Hepatocyte (in vitro differentiated cells): ENCODE measurements around the gene FARSA. TPM values are rescaled to one million over a fixed set of nuclear protein-coding genes. Genes with fewer than 3 reads are reported as not detected.

Experiments used
- DNase-seq: peaks from one replicate; pipeline ENCODE4 v3.0.0-alpha.2; 2016; ENCODE audit warnings: low spot score
- H2AFZ ChIP-seq: fragments of 200-600 bp; sonication (generic); 2 replicates; pipeline ENCODE4 v1.6.0; 2016; ENCODE audit warnings: antibody characterized with exemption, mild to moderate bottlenecking
- H3K27ac ChIP-seq: fragments of 200-600 bp; sonication (generic); 2 replicates; pipeline ENCODE4 v1.5.1; 2016; ENCODE audit warnings: mild to moderate bottlenecking
- H3K27me3 ChIP-seq: fragments of 200-600 bp; sonication (generic); 2 replicates; pipeline ENCODE4 v1.6.1; 2016
- H3K36me3 ChIP-seq: fragments of 200-600 bp; sonication (generic); replicated peaks from 2 replicates; pipeline ENCODE4 v1.5.1; 2016; ENCODE audit warnings: low read depth; ENCODE audit not compliant: insufficient read depth
- H3K4me1 ChIP-seq: fragments of 200-600 bp; sonication (generic); 2 replicates; pipeline ENCODE4 v1.5.1; 2016; ENCODE audit warnings: mild to moderate bottlenecking, moderate library complexity; ENCODE audit not compliant: insufficient read depth
- H3K4me2 ChIP-seq: fragments of 200-600 bp; sonication (generic); 2 replicates; pipeline ENCODE4 v1.6.0; 2016
- H3K4me3 ChIP-seq: fragments of 200-600 bp; sonication (generic); 2 replicates; pipeline ENCODE4 v1.5.1; 2016; ENCODE audit warnings: mild to moderate bottlenecking
- H3K79me2 ChIP-seq: fragments of 200-600 bp; sonication (generic); 2 replicates; pipeline ENCODE4 v1.6.0; 2017; ENCODE audit warnings: mild to moderate bottlenecking
- H3K9me2 ChIP-seq: fragments of 200-600 bp; sonication (generic); replicated peaks from 2 replicates; pipeline ENCODE4 v1.6.0; 2017; ENCODE audit warnings: mild to moderate bottlenecking; ENCODE audit not compliant: insufficient read depth
- H3K9me3 ChIP-seq: fragments of 200-600 bp; sonication (generic); 2 replicates; pipeline ENCODE4 v1.5.1; 2016; ENCODE audit warnings: low read depth, mild to moderate bottlenecking
- H4K20me1 ChIP-seq: fragments of 200-600 bp; sonication (generic); 2 replicates; pipeline ENCODE4 v1.6.0; 2016; ENCODE audit warnings: mild to moderate bottlenecking; ENCODE audit not compliant: insufficient read depth, poor library complexity, severe bottlenecking
- EZH2 ChIP-seq: fragments of 200-600 bp; sonication (generic); IDR thresholded peaks from 2 replicates; pipeline ENCODE4 v1.6.1; 2016; ENCODE audit warnings: antibody characterized with exemption, mild to moderate bottlenecking, borderline replicate concordance
- EZH2phosphoT487 ChIP-seq: fragments of 200-600 bp; sonication (generic); IDR thresholded peaks from one replicate; pipeline ENCODE4 v1.6.1; 2018; ENCODE audit warnings: antibody characterized with exemption, mild to moderate bottlenecking, low read depth, moderate library complexity; ENCODE audit not compliant: unreplicated experiment, severe bottlenecking
- WGBS: methylation state at CpG from one replicate; pipeline ENCODE4 v1.1.6; 2016; ENCODE audit warnings: low lambda C conversion rate; ENCODE audit errors: missing lambda C conversion rate; 5-methylcytosine and 5-hydroxymethylcytosine counted together
- polyA plus RNA-seq: library from polyadenylated mRNA; unstranded; fragments of >200 nt; fragmentation: Nextera tagmentation; extraction: Ambion mirVana; gene quantifications from 2 replicates; pipeline ENCODE4 v1.2.1, GENCODE V29; 2016
- total RNA-seq: library from RNA; depleted of rRNA; stranded (reverse); fragments of >200 nt; gene quantifications from 2 replicates; pipeline ENCODE4 v1.2.3, GENCODE V29; 2014
- TF ChIP-seq, protein P1 (sequence below): fragments of 200-600 bp; sonication (generic); IDR thresholded peaks from 2 replicates; pipeline ENCODE4 v1.5.1; 2016; ENCODE audit warnings: antibody characterized with exemption, mild to moderate bottlenecking; ENCODE audit not compliant: poor library complexity

Gene FARSA
- total and polyA plus RNA-seq, 2 experiments from 2014 or later = 45.6 to 86.5 TPM

DNA sequence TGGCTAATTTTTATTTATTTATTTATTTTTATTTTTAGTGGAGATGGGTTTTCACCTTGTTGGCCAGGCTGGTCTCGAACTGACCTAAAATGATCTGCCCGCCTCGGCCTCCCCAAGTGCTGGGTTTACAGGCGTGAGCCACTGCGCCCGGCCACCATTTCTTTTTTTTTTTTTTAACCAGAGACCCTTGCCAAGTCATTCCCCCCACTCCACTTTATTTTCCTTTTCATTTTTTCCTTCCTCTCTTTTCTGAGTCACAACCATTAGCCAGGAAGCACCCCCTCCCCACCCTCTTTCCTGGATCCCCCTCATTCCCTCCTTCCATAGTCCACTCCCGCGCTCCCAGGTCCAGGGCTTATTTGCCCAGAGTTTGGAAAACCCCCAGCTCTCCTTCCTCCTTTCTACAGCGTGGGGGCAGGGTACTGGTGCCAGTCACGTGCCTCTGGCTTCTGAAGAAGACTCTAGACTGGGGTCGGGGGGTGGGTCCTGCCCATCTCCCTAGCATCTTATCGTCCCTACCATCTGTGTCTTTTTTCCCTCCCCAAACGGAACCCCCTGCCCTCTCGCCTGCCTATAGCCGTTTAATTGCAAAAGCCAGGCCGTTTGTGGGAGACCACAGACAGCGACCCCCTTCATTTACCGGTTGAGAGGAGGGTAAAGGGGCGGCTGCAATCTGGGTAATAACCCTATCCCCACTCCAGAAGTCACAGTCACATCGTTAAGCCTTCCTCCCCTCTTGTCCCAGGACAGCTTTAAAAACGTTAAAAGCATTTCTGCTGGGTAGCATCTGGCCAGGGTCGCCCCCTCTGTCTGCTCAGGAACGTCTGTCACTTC lies 3.8 kb upstream of the FARSA start:
- H3K4me2 ChIP-seq = peak overlapping the region; percentile 83
- no peak for TF ChIP-seq EZH2phosphoT487
- no peak for TF ChIP-seq EZH2
- TF ChIP-seq, protein P1, sequence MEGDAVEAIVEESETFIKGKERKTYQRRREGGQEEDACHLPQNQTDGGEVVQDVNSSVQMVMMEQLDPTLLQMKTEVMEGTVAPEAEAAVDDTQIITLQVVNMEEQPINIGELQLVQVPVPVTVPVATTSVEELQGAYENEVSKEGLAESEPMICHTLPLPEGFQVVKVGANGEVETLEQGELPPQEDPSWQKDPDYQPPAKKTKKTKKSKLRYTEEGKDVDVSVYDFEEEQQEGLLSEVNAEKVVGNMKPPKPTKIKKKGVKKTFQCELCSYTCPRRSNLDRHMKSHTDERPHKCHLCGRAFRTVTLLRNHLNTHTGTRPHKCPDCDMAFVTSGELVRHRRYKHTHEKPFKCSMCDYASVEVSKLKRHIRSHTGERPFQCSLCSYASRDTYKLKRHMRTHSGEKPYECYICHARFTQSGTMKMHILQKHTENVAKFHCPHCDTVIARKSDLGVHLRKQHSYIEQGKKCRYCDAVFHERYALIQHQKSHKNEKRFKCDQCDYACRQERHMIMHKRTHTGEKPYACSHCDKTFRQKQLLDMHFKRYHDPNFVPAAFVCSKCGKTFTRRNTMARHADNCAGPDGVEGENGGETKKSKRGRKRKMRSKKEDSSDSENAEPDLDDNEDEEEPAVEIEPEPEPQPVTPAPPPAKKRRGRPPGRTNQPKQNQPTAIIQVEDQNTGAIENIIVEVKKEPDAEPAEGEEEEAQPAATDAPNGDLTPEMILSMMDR = no peak
- H3K79me2 ChIP-seq = peaks cover 50% of the 10 kb centered on the region
- peak overlapping the region; percentile 17 for H3K4me3 ChIP-seq
- H3K27ac ChIP-seq = peak overlapping the region; percentile 30
- no peaks in the 10 kb centered on the region for H3K36me3 ChIP-seq
- peak; percentile 60 for DNase-seq
- H3K4me1 ChIP-seq = peaks cover 31% of the 10 kb centered on the region
- H3K27me3 ChIP-seq = no peaks in the 10 kb centered on the region
- peak overlapping the region; percentile 53 for H2AFZ ChIP-seq
- no peaks in the 10 kb centered on the region for H3K9me2 ChIP-seq
- no peaks in the 10 kb centered on the region for H3K9me3 ChIP-seq
- H4K20me1 ChIP-seq = peaks cover 28% of the 10 kb centered on the region
- 32% methylated on average over 23 of the region's 23 CpGs for WGBS

DNA sequence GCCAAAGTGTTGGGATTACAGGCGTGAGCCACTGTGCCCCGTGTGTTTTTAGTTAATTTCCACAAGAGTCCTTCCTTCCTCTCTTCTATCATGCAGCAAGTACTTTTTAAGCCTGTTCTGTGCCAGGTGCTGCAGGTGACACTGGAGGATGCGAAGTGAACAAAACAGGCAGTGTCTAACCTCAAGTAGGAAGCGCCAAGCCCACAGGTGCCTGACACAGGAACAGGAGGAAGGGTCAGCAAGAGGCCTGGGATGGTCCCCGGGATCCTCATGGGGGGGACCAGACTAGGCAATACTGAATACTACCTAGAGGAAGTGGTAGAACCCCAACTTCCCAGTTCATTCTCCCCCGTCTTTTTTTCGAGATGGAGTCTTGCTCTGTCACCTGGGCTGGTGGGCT lies 3.1 kb upstream of the FARSA start:
- no peak overlapping the region for H3K4me3 ChIP-seq
- H2AFZ ChIP-seq = no peak overlapping the region
- 92% methylated on average over 7 of the region's 7 CpGs for WGBS
- H3K4me1 ChIP-seq = peaks cover 23% of the 10 kb centered on the region
- no peak overlapping the region for H3K4me2 ChIP-seq
- H3K9me2 ChIP-seq = no peaks in the 10 kb centered on the region
- TF ChIP-seq EZH2 = no peak
- no peak for TF ChIP-seq EZH2phosphoT487
- TF ChIP-seq, protein P1 = no peak
- peaks cover 50% of the 10 kb centered on the region for H3K79me2 ChIP-seq
- no peaks in the 10 kb centered on the region for H3K36me3 ChIP-seq
- no peak for DNase-seq
- no peak overlapping the region for H3K27ac ChIP-seq
- H3K27me3 ChIP-seq = no peaks in the 10 kb centered on the region
- peaks cover 28% of the 10 kb centered on the region for H4K20me1 ChIP-seq
- H3K9me3 ChIP-seq = no peaks in the 10 kb centered on the region

DNA sequence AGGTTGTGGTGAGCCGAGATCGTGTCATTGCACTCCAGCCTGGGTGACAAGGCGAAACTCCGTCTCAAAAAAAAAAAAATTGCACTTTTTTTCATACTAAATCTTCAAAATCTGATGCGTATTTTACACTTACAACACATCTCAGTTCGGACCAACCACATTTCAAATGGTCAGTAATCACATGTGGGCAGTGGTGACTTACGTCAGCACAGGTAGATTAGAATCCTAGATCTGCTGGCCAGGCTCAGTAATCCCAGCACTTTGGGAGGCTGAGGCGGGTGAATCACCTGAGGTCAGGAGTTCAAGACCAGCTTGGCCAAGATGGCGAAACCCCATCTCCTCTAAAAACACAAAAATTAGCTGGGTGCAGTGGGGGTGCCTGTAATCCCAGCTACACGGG lies 1.6 kb upstream of the FARSA start:
- Histone ChIP-seq H3K9me3 (no peaks in the 10 kb centered on the region), H3K4me2 (no peak overlapping the region), H3K4me3 (no peak overlapping the region), H3K27ac (no peak overlapping the region), H2AFZ (no peak overlapping the region), H3K36me3 (no peaks in the 10 kb centered on the region), H4K20me1 (peaks cover 15% of the 10 kb centered on the region), H3K27me3 (no peaks in the 10 kb centered on the region), H3K9me2 (no peaks in the 10 kb centered on the region), H3K79me2 (peaks cover 43% of the 10 kb centered on the region), H3K4me1 (peaks cover 11% of the 10 kb centered on the region)
- TF ChIP-seq EZH2 (no peak), EZH2phosphoT487 (no peak)
- TF ChIP-seq, protein P1 = no peak
- WGBS = 95% methylated on average over 10 of the region's 10 CpGs
- DNase-seq = no peak
